Left lung (tissue), 10 donors: ENCODE results near the gene UST. TPM values are rescaled to one million over a fixed set of nuclear protein-coding genes. Genes with fewer than 3 reads are reported as not detected.

Experiments
- ATAC-seq: fragments of 200-7000 bp; cut with Tn5 transposase; one replicate; pipeline ENCODE4 v1.9.1; 2020; ENCODE audit warnings: moderate library complexity
- DNase-seq, 4 donors: peaks; one replicate each; pipeline ENCODE4 v3.0.0-alpha.2; 2013 to 2020
- H3K27ac ChIP-seq, 2 donors: fragments of 200-600 bp; sonication (generic) in 1 of 2; one replicate each; pipeline versions ENCODE4 v1.5.0 to v1.8.0; 2020 to 2021
- H3K27me3 ChIP-seq, 2 donors: fragments of 200-600 bp; sonication (generic) in 1 of 2; one replicate each; pipeline versions ENCODE4 v1.5.0 to v1.8.0; 2020 to 2021
- H3K36me3 ChIP-seq, 2 donors: fragments of 200-600 bp; sonication (generic) in 1 of 2; one replicate each; pipeline versions ENCODE4 v1.5.0 to v1.8.0; 2020 to 2021
- H3K4me1 ChIP-seq, 2 donors: fragments of 200-600 bp; one replicate each; pipeline ENCODE4 v1.8.0; 2021
- H3K4me3 ChIP-seq, 2 donors: fragments of 200-600 bp; sonication (generic) in 1 of 2; one replicate each; pipeline versions ENCODE4 v1.5.0 to v1.8.0; 2020 to 2021; ENCODE audit warnings: mild to moderate bottlenecking in 1 of 2
- H3K9me3 ChIP-seq, 2 donors: fragments of 200-600 bp; sonication (generic) in 1 of 2; one replicate each; pipeline versions ENCODE4 v1.5.0 to v1.8.0; 2020 to 2021
- CTCF ChIP-seq, 2 donors: fragments of 200-600 bp; sonication (generic) in 1 of 2; IDR thresholded peaks; one replicate each; pipeline versions ENCODE4 v1.5.0 to v1.8.0; 2021; ENCODE audit warnings: antibody characterized with exemption in 2 of 2
- intact Hi-C, 2 donors: fragments of 100-400 bp; cut with DNase I; formaldehyde crosslinking; loops; one replicate each; pipeline versions ENCODE4 v1.11.2 to v1.14.2; 2022
- polyA plus RNA-seq, 6 donors: library from polyadenylated mRNA; unstranded; fragments of 120-200 nt; gene quantifications; one replicate each; pipeline ENCODE4 v1.2.1, GENCODE V29; 2013; ENCODE audit not compliant: insufficient read length in 6 of 6
- total RNA-seq, 2 donors: library from RNA; stranded (reverse); fragmentation: NEBNext Ultra II Directional; extraction: Animal tissue kit (Norgen Biotek cat#: 25700); gene quantifications; one replicate each; pipeline ENCODE4 v1.2.1, GENCODE V29; 2021
- donor health status: DM: no; HTN: yes; CAD: no.
- donor health status: DM: no; HTN: no; CAD: no.

Gene UST
- total and polyA plus RNA-seq, 8 donors: 7.4 to 17.0 (median 9.5) TPM

GRCh38 chr6:148814082-148814790 lies 67.4 kb downstream of the UST start:
- Histone ChIP-seq H3K9me3 (peaks cover 0 to 3% of the 10 kb centered on the region in 2 donors), H3K36me3 (no peaks in the 10 kb centered on the region), H3K4me3 (no peak overlapping the region), H3K4me1 (no peaks in the 10 kb centered on the region), H3K27ac (no peak overlapping the region), H3K27me3 (no peaks in the 10 kb centered on the region)
- TF ChIP-seq CTCF (IDR thresholded peaks at IDR 0.05): no peak
- ATAC-seq (no peak), DNase-seq (no peak)
- intact Hi-C loops: no loop called here

GRCh38 chr6:148814869-148815268 lies 68.0 kb downstream of the UST start:
- no peak overlapping the region for H3K27ac ChIP-seq
- no peaks in the 10 kb centered on the region for H3K4me1 ChIP-seq
- ATAC-seq (no peak), DNase-seq (no peak)
- no peaks in the 10 kb centered on the region for H3K27me3 ChIP-seq
- no peak for TF ChIP-seq CTCF (IDR thresholded peaks at IDR 0.05)
- H3K9me3 ChIP-seq: peaks cover 0 to 3% of the 10 kb centered on the region in 2 donors
- H3K4me3 ChIP-seq: no peak overlapping the region
- H3K36me3 ChIP-seq: no peaks in the 10 kb centered on the region
- intact Hi-C loops: no loop called here

- no peaks in the 10 kb centered on the region for H3K27me3 ChIP-seq
- H3K27ac ChIP-seq: no peak overlapping the region
- DNase-seq (no peak), ATAC-seq (no peak)
- no peaks in the 10 kb centered on the region for H3K36me3 ChIP-seq
- no peak overlapping the region for H3K4me3 ChIP-seq
- intact Hi-C loops: no loop called here
- TF ChIP-seq CTCF (IDR thresholded peaks at IDR 0.05): no peak
- H3K9me3 ChIP-seq: peaks cover 0 to 3% of the 10 kb centered on the region in 2 donors
- H3K4me1 ChIP-seq: no peaks in the 10 kb centered on the region
Observed at GRCh38 chr6:148816117-148816516, 69.3 kb downstream of the UST start.

GRCh38 chr6:148817689-148818088 lies 70.9 kb downstream of the UST start:
- intact Hi-C loops: no loop called here
- TF ChIP-seq CTCF (IDR thresholded peaks at IDR 0.05): no peak
- H3K4me1 ChIP-seq: no peaks in the 10 kb centered on the region
- H3K27me3 ChIP-seq: no peaks in the 10 kb centered on the region
- H3K4me3 ChIP-seq: no peak overlapping the region
- peaks cover 0 to 3% of the 10 kb centered on the region in 2 donors for H3K9me3 ChIP-seq
- DNase-seq: no peak
- H3K27ac ChIP-seq: no peak overlapping the region
- no peak for ATAC-seq
- H3K36me3 ChIP-seq: no peaks in the 10 kb centered on the region

GRCh38 chr6:148818939-148819575 lies 72.2 kb downstream of the UST start:
- no peak for DNase-seq
- Histone ChIP-seq H3K27me3 (no peaks in the 10 kb centered on the region), H3K27ac (no peak overlapping the region), H3K4me3 (no peak overlapping the region), H3K36me3 (no peaks in the 10 kb centered on the region), H3K9me3 (peaks cover 0 to 3% of the 10 kb centered on the region in 2 donors), H3K4me1 (no peaks in the 10 kb centered on the region)
- ATAC-seq: no peak
- intact Hi-C loops: no loop called here
- no peak for TF ChIP-seq CTCF (IDR thresholded peaks at IDR 0.05)
